ENCODE data around the gene PDZRN3.

DNA sequence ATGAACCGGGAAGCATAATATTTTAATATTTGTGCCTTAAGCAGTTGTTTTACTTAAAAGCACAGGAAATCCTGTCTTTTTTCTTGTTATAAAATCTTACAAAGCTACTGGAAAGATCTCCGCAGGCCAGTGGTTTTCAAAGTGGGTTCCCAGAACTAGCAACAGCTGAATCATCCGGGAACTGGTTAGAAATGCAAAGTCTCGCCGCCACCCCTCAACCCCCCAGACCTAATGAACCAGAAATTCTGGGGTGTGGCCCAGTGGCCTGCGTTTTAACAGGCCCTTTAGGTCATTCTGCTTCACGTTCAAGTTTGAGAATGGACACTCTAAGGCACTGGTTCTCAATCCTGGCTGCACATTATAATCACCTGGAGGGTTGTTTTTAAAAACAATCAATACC is 74.7 kb downstream of the PDZRN3 start:
- TF ChIP-seq, protein P1, sequence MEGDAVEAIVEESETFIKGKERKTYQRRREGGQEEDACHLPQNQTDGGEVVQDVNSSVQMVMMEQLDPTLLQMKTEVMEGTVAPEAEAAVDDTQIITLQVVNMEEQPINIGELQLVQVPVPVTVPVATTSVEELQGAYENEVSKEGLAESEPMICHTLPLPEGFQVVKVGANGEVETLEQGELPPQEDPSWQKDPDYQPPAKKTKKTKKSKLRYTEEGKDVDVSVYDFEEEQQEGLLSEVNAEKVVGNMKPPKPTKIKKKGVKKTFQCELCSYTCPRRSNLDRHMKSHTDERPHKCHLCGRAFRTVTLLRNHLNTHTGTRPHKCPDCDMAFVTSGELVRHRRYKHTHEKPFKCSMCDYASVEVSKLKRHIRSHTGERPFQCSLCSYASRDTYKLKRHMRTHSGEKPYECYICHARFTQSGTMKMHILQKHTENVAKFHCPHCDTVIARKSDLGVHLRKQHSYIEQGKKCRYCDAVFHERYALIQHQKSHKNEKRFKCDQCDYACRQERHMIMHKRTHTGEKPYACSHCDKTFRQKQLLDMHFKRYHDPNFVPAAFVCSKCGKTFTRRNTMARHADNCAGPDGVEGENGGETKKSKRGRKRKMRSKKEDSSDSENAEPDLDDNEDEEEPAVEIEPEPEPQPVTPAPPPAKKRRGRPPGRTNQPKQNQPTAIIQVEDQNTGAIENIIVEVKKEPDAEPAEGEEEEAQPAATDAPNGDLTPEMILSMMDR (IDR thresholded peaks at IDR 0.05; ENCODE audit: poor library complexity) = no peak
- TF ChIP-seq EZH2 (IDR thresholded peaks at IDR 0.05; ENCODE audit: borderline replicate concordance) (no peak), EZH2phosphoT487 (IDR thresholded peaks at IDR 0.05; ENCODE audit: low read depth, severe bottlenecking, unreplicated experiment) (no peak)
